ENCODE measurements around the gene BACH2. TPM values are rescaled to one million over a fixed set of nuclear protein-coding genes. Genes with fewer than 3 reads are reported as not detected.

BACH2 gene
- total RNA-seq, 1 donor from 2014 or later, result 90.4 TPM

DNA sequence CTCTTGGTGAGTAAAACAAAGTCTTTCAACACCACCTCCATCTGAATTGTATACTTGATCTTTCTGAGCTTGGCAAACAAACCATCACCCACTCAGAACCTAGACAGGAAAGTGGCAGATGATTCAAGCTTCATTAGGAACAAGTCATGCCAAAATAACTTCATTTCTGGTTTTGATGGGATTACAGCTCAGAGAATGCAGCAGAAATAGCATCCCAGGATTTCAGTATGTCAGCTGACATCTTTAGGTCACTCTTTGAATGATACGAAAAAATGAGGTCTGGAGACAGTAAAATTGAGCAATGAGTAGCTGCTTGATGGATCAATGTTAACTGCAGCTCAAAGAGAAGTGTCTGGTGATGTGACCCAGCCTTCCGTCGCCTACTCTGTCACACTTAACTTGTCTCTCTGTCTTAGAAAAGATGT lies 310.0 kb downstream of the BACH2 start:
- no peak for ATAC-seq (ENCODE audit: low read depth)
- no peak for DNase-seq
- Mint-ChIP-seq H3K27me3 (no peaks in the 10 kb centered on the region), H3K9me3 (no peaks in the 10 kb centered on the region), H3K4me1 (peaks cover 22% of the 10 kb centered on the region), H3K36me3 (ENCODE audit: low read depth) (peaks cover 76% of the 10 kb centered on the region), H3K4me3 (no peak overlapping the region), H3K27ac (peak overlapping the region; percentile 71)
- CTCF ChIA-PET, result interaction anchor here (1.4 to 3.0 kb wide), 3 partner anchors 16 to 230 kb away, joined by 3 to 8 read pairs (median 5); no protein-coding TSS in a partner anchor
- intact Hi-C loops (cut with micrococcal nuclease), result no loop called here
- TF ChIP-seq, protein P1, sequence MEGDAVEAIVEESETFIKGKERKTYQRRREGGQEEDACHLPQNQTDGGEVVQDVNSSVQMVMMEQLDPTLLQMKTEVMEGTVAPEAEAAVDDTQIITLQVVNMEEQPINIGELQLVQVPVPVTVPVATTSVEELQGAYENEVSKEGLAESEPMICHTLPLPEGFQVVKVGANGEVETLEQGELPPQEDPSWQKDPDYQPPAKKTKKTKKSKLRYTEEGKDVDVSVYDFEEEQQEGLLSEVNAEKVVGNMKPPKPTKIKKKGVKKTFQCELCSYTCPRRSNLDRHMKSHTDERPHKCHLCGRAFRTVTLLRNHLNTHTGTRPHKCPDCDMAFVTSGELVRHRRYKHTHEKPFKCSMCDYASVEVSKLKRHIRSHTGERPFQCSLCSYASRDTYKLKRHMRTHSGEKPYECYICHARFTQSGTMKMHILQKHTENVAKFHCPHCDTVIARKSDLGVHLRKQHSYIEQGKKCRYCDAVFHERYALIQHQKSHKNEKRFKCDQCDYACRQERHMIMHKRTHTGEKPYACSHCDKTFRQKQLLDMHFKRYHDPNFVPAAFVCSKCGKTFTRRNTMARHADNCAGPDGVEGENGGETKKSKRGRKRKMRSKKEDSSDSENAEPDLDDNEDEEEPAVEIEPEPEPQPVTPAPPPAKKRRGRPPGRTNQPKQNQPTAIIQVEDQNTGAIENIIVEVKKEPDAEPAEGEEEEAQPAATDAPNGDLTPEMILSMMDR (IDR thresholded peaks at IDR 0.05), result no peak
- POLR2A ChIA-PET, result no interaction called here

DNA sequence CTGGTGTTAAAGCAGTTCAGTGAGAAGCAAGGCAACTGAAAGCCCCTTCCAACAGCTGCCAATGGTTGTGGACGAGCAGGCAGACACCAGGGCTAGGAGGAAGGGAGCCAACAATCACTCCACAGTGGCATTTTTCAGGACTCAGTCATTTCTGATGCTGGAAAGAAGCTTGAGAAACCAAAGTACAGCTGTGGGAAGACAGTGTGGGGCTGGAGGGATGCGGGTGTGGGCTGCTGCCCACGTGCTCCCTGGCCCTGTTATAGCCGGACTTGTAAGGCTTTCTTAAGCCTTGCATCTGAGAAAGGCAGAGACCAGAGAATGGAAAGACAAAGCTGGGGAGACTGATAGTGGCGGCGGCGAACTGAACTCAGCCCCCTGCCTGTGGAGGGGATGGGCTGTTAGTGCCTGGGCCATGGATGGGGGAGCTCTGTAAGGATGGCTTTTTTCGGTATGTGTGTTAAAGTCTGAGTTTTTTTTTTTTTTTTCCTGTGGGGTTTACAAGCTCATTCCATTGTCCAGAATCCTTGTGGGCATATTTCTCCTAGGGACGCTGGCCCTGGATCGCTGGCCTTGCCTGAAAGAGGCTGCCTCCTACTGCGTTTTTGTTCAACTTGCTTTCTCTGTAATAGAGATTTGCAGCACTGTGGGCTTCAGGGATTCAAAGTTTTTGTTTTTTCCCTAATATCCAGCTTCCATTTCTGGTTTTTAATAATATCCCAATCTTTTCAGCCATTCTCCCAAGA lies 310.7 kb downstream of the BACH2 start:
- POLR2A ChIA-PET, result interaction anchor here (0.6 kb wide), 1 partner anchor 28 kb away, joined by 3 read pairs; no protein-coding TSS in a partner anchor
- CTCF ChIA-PET, result interaction anchor here (1.4 to 3.0 kb wide), 3 partner anchors 15 to 231 kb away, joined by 3 to 8 read pairs (median 5); no protein-coding TSS in a partner anchor
- peaks cover 77% of the 10 kb centered on the region for H3K36me3 Mint-ChIP-seq (ENCODE audit: low read depth)
- no peaks in the 10 kb centered on the region for H3K9me3 Mint-ChIP-seq
- H3K4me3 Mint-ChIP-seq, result no peak overlapping the region
- no peaks in the 10 kb centered on the region for H3K27me3 Mint-ChIP-seq
- no peak for DNase-seq
- H3K27ac Mint-ChIP-seq, result peak overlapping the region; percentile 59
- ATAC-seq (ENCODE audit: low read depth), result no peak
- intact Hi-C loops (cut with micrococcal nuclease), result no loop called here
- TF ChIP-seq, protein P1 (IDR thresholded peaks at IDR 0.05), result no peak
- H3K4me1 Mint-ChIP-seq, result peaks cover 24% of the 10 kb centered on the region

DNA sequence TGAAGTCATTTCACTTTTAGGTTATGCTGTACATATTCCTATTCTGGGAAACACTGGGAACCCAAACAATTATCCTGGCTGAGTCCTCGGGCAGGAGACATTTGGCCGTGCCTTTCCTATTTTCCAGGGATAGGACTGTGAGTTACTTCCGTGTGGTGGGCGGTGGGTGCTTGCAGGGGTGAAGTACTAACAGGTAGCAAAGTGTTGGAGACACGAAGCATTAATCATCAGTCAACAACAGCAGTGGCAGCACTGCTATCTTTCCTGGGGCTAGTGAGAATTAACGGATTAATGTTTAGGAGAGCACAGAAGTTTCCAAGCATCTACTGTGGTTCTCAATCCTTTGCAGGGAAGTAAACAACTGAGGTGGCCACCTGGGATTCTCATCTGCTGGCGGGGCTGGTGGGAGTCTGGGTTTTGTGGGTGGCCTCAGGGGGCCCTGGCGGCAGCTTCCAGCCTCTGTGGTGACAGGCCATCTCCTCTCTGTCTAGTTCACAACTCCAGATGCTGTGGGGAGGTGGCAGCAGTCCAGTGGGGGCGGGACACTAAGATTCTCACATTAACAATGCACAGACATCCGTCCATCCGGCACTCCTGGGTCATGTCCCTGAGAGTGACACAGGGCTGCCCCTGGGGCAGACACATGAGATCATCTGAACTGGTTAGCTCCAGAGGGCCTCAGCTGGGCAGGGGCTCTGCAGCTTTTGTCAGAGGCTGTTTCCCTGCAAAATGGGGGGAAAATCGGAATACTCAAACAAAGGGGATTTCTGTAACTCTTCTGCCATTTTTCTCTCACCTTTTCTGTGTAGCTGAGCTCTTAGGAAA lies 311.5 kb downstream of the BACH2 start:
- no peak overlapping the region for H3K4me3 Mint-ChIP-seq
- CTCF ChIA-PET, result interaction anchor here (1.4 to 2.2 kb wide), 2 partner anchors 15 to 193 kb away, joined by 3 to 5 read pairs; no protein-coding TSS in a partner anchor
- no peaks in the 10 kb centered on the region for H3K9me3 Mint-ChIP-seq
- H3K4me1 Mint-ChIP-seq, result peaks cover 26% of the 10 kb centered on the region
- H3K27ac Mint-ChIP-seq, result peak overlapping the region; percentile 59
- POLR2A ChIA-PET, result interaction anchor here (0.5 to 0.6 kb wide), 2 partner anchors 17 to 29 kb away, joined by 3 to 4 read pairs; no protein-coding TSS in a partner anchor
- ATAC-seq (ENCODE audit: low read depth), result peak; percentile 14
- H3K27me3 Mint-ChIP-seq, result no peaks in the 10 kb centered on the region
- TF ChIP-seq, protein P1 (IDR thresholded peaks at IDR 0.05), result no peak
- intact Hi-C loops (cut with micrococcal nuclease), result no loop called here
- H3K36me3 Mint-ChIP-seq (ENCODE audit: low read depth), result peaks cover 76% of the 10 kb centered on the region
- DNase-seq, result no peak

DNA sequence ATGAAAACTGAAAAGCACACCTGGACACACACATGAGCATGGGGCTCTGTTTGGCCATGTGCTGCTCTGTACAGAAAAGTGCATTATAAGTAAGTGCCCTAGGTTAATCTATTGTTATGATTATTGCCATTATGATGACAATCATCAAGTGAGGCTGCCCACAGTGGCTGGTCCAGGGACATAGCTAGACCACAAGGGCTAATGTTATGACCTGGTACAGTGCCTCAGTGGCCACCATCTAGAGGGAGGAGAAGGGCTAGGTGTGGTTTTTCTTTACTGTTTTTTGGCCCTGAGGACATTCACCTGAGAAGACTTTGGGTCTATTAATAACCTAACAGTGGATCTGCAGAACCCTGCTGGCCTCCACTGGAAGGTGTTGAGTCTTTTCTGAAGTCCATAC lies 316.3 kb downstream of the BACH2 start:
- DNase-seq (no peak), ATAC-seq (ENCODE audit: low read depth) (no peak)
- Mint-ChIP-seq H3K36me3 (ENCODE audit: low read depth) (peaks cover 48% of the 10 kb centered on the region), H3K27me3 (no peaks in the 10 kb centered on the region), H3K9me3 (no peaks in the 10 kb centered on the region), H3K4me1 (peaks cover 13% of the 10 kb centered on the region), H3K4me3 (no peak overlapping the region), H3K27ac (peak overlapping the region; percentile 86)
- ChIA-PET CTCF (no interaction called here), POLR2A (interaction anchor here (0.6 to 1.1 kb wide), 4 partner anchors 9 to 234 kb away, joined by 3 to 7 read pairs (median 4); no protein-coding TSS in a partner anchor)
- intact Hi-C loops (cut with micrococcal nuclease), result no loop called here
- TF ChIP-seq, protein P1 (IDR thresholded peaks at IDR 0.05), result no peak
